GM23338 (cell line): ENCODE results near the gene EFCAB12.

Experiments
- CREB1 ChIP-seq: fragments of 250-450 bp; sonication (Bioruptor Pico); IDR thresholded peaks from 2 replicates; pipeline ENCODE4 v1.5.0; 2020; ENCODE audit warnings: low read depth, mild to moderate bottlenecking, moderate library complexity
- CTCF ChIP-seq, 2 experiments: fragments of 200-600 bp in 1 of 2; sonication (generic) in 1 of 2; conservative IDR thresholded peaks; 2 replicates each; pipeline versions ENCODE4 v1.5.1 to v1.6.1; 2016 to 2017; ENCODE audit warnings: antibody characterized with exemption in 2 of 2, low read depth in 2 of 2, mild to moderate bottlenecking in 2 of 2, moderate library complexity in 1 of 2
- EZH2 ChIP-seq: fragments of 200-600 bp; sonication (generic); IDR thresholded peaks from one replicate; pipeline ENCODE4 v1.8.0; 2017; ENCODE audit warnings: antibody characterized with exemption, mild to moderate bottlenecking, low read depth; ENCODE audit not compliant: unreplicated experiment
- EZH2phosphoT487 ChIP-seq: fragments of 200-600 bp; sonication (generic); IDR thresholded peaks from one replicate; pipeline ENCODE4 v1.8.1; 2018; ENCODE audit warnings: antibody characterized with exemption; ENCODE audit not compliant: unreplicated experiment
- JUNB ChIP-seq: IDR thresholded peaks from one replicate; pipeline ENCODE4 v1.6.1; 2016; ENCODE audit warnings: antibody characterized with exemption; ENCODE audit not compliant: unreplicated experiment
- TF ChIP-seq, protein P1 (sequence below): IDR thresholded peaks from one replicate; pipeline ENCODE4 v1.6.1; 2018; ENCODE audit warnings: antibody characterized with exemption; ENCODE audit not compliant: unreplicated experiment

DNA sequence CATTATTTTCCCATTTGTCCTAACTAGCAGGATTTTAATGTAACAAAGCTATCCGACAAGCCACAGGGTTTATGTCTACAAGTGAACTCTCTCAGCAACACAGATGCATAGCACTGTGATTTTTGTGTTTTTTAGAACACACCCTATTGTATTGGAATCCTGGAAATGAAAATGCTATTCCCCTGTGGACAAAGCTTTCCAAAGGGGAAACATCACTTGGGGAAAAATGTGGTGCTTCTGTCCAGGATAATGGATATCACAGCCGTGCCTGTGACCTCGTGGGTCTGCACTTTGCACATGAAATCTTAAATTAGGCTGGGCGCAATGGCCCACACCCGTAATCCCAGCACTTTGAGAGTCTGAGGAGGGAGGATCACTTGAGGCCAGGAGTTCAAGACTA, 60.6 kb downstream of the EFCAB12 start:
- TF ChIP-seq EZH2phosphoT487 (no peak), CTCF (conservative IDR thresholded peaks at IDR 0.05; ENCODE audit: low read depth in 2 of 2) (no peak), CREB1 (CRISPR knock-in tag) (no peak), EZH2 (no peak), JUNB (no peak)
- TF ChIP-seq, protein P1, sequence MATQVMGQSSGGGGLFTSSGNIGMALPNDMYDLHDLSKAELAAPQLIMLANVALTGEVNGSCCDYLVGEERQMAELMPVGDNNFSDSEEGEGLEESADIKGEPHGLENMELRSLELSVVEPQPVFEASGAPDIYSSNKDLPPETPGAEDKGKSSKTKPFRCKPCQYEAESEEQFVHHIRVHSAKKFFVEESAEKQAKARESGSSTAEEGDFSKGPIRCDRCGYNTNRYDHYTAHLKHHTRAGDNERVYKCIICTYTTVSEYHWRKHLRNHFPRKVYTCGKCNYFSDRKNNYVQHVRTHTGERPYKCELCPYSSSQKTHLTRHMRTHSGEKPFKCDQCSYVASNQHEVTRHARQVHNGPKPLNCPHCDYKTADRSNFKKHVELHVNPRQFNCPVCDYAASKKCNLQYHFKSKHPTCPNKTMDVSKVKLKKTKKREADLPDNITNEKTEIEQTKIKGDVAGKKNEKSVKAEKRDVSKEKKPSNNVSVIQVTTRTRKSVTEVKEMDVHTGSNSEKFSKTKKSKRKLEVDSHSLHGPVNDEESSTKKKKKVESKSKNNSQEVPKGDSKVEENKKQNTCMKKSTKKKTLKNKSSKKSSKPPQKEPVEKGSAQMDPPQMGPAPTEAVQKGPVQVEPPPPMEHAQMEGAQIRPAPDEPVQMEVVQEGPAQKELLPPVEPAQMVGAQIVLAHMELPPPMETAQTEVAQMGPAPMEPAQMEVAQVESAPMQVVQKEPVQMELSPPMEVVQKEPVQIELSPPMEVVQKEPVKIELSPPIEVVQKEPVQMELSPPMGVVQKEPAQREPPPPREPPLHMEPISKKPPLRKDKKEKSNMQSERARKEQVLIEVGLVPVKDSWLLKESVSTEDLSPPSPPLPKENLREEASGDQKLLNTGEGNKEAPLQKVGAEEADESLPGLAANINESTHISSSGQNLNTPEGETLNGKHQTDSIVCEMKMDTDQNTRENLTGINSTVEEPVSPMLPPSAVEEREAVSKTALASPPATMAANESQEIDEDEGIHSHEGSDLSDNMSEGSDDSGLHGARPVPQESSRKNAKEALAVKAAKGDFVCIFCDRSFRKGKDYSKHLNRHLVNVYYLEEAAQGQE = no peak
